ENCODE data around the gene FAM32A.

- no peak for TF ChIP-seq SREBF1 (IDR thresholded peaks at IDR 0.05; ENCODE audit: low read length)
- no peak for TF ChIP-seq SPI1 (IDR thresholded peaks at IDR 0.05; ENCODE audit: borderline replicate concordance, insufficient read depth, low read depth, low read length)
- TF ChIP-seq CTCF (IDR thresholded peaks at IDR 0.05 in 2 of 3, conservative IDR thresholded peaks at IDR 0.05 in 1 of 3; ENCODE audit: control insufficient read depth in 2 of 3, extremely low read depth in 1 of 3, insufficient read depth in 1 of 3, low read depth in 3 of 3, low read length in 3 of 3), result no peak
- TF ChIP-seq ETV6 (conservative IDR thresholded peaks at IDR 0.05 in 1 of 2, IDR thresholded peaks at IDR 0.05 in 1 of 2; ENCODE audit: borderline replicate concordance in 1 of 2, low read depth in 1 of 2), result no peak
- TF ChIP-seq POLR2A (IDR thresholded peaks at IDR 0.05; ENCODE audit: low read depth, low read length), result no peak
- TF ChIP-seq TCF12 (IDR thresholded peaks at IDR 0.05; ENCODE audit: low read depth, low read length), result no peak
- TF ChIP-seq FOXM1 (IDR thresholded peaks at IDR 0.05; ENCODE audit: low read depth, low read length), result no peak
- no peak for TF ChIP-seq RAD21 (IDR thresholded peaks at IDR 0.05; ENCODE audit: insufficient read depth, low read depth, low read length)
- TF ChIP-seq FOXK2 (IDR thresholded peaks at IDR 0.05), result no peak
- no peak for TF ChIP-seq EZH2 (IDR thresholded peaks at IDR 0.05; ENCODE audit: borderline replicate concordance, control insufficient read depth, low read depth, low read length)
Measured at GRCh38 chr19:16190736-16191135, 5.5 kb downstream of the FAM32A start.
